Smooth muscle cell (in vitro differentiated cells): ENCODE measurements around the gene SLC11A2. TPM values are rescaled to one million over a fixed set of nuclear protein-coding genes. Genes with fewer than 3 reads are reported as not detected.

Source experiments
- DNase-seq: peaks from one replicate; lab custom pipeline; 2025; ENCODE audit not compliant: unreplicated experiment; lab: John Stamatoyannopoulos, UW
- H2AFZ ChIP-seq: fragments of 200-600 bp; sonication (generic); 2 replicates; pipeline ENCODE4 v1.6.0; 2016; ENCODE audit warnings: antibody characterized with exemption, low read depth, mild to moderate bottlenecking
- H3F3A ChIP-seq: fragments of 200-600 bp; sonication (generic); 2 replicates; pipeline ENCODE4 v1.6.0; 2017; ENCODE audit warnings: antibody characterized with exemption, low read depth
- H3K27ac ChIP-seq: fragments of 200-600 bp; sonication (generic); 2 replicates; pipeline ENCODE4 v1.5.1; 2016; ENCODE audit warnings: low read depth, mild to moderate bottlenecking
- H3K27me3 ChIP-seq: fragments of 200-600 bp; sonication (generic); 2 replicates; pipeline ENCODE4 v1.6.1; 2016; ENCODE audit warnings: low read depth, mild to moderate bottlenecking
- H3K36me3 ChIP-seq: fragments of 200-600 bp; sonication (generic); 2 replicates; pipeline ENCODE4 v1.5.1; 2016; ENCODE audit warnings: low read depth
- H3K4me1 ChIP-seq: fragments of 200-600 bp; sonication (generic); 2 replicates; pipeline ENCODE4 v1.5.1; 2016; ENCODE audit warnings: low read depth
- H3K4me2 ChIP-seq: fragments of 200-600 bp; sonication (generic); 2 replicates; pipeline ENCODE4 v1.6.0; 2016; ENCODE audit warnings: mild to moderate bottlenecking
- H3K4me3 ChIP-seq: fragments of 200-600 bp; sonication (generic); 2 replicates; pipeline ENCODE4 v1.5.1; 2016; ENCODE audit warnings: mild to moderate bottlenecking
- H3K79me2 ChIP-seq: fragments of 200-600 bp; sonication (generic); 2 replicates; pipeline ENCODE4 v1.6.0; 2016; ENCODE audit warnings: low read depth, mild to moderate bottlenecking
- H3K9ac ChIP-seq: fragments of 200-600 bp; sonication (generic); 2 replicates; pipeline ENCODE4 v1.6.0; 2016; ENCODE audit warnings: low read depth
- H3K9me3 ChIP-seq: fragments of 200-600 bp; sonication (generic); replicated peaks from 2 replicates; pipeline ENCODE4 v1.5.1; 2016; ENCODE audit warnings: low read depth
- H4K20me1 ChIP-seq: fragments of 200-600 bp; sonication (generic); 2 replicates; pipeline ENCODE4 v1.6.0; 2016; ENCODE audit warnings: low read depth
- CTCF ChIP-seq: fragments of 200-600 bp; sonication (generic); IDR thresholded peaks from 2 replicates; pipeline ENCODE4 v1.5.1; 2017; ENCODE audit warnings: borderline replicate concordance, mild to moderate bottlenecking, antibody characterized with exemption; ENCODE audit not compliant: insufficient read depth, poor library complexity, severe bottlenecking
- WGBS: methylation state at CpG from one replicate; pipeline ENCODE4 v1.1.7; 2016; ENCODE audit warnings: low lambda C conversion rate; 5-methylcytosine and 5-hydroxymethylcytosine counted together
- polyA plus RNA-seq: library from polyadenylated mRNA; unstranded; fragments of >200 nt; fragmentation: Nextera tagmentation; extraction: Ambion mirVana; gene quantifications from 2 replicates; pipeline ENCODE4 v1.2.1, GENCODE V29; 2016
- total RNA-seq: library from RNA; depleted of rRNA; stranded (reverse); fragments of >200 nt; gene quantifications from 2 replicates; pipeline ENCODE4 v1.2.3, GENCODE V29; 2014

SLC11A2 gene
- total and polyA plus RNA-seq, 2 experiments from 2014 or later, result 26.5 to 31.3 TPM

GRCh38 chr12:51013441-51013840 is 12.7 kb downstream of the SLC11A2 start:
- Histone ChIP-seq H2AFZ (no peak overlapping the region), H3K36me3 (no peaks in the 10 kb centered on the region), H3K9ac (no peak overlapping the region), H3K4me1 (peaks cover 15% of the 10 kb centered on the region), H3K4me3 (no peak overlapping the region), H4K20me1 (peaks cover 91% of the 10 kb centered on the region), H3K27ac (no peak overlapping the region), H3K9me3 (no peaks in the 10 kb centered on the region), H3K27me3 (no peaks in the 10 kb centered on the region), H3K4me2 (no peak overlapping the region), H3F3A (no peaks in the 10 kb centered on the region), H3K79me2 (peaks cover 87% of the 10 kb centered on the region)
- WGBS, result 94% methylated on average over 7 of the region's 7 CpGs
- no peak for DNase-seq
- no peak for TF ChIP-seq CTCF

GRCh38 chr12:51012570-51013236 is 13.5 kb downstream of the SLC11A2 start:
- no peak for TF ChIP-seq CTCF
- H3F3A ChIP-seq, result no peaks in the 10 kb centered on the region
- no peaks in the 10 kb centered on the region for H3K27me3 ChIP-seq
- peaks cover 85% of the 10 kb centered on the region for H3K79me2 ChIP-seq
- peaks cover 86% of the 10 kb centered on the region for H4K20me1 ChIP-seq
- no peak overlapping the region for H3K4me2 ChIP-seq
- WGBS, result 87% methylated on average over 5 of the region's 5 CpGs
- no peak overlapping the region for H2AFZ ChIP-seq
- DNase-seq, result no peak
- H3K9ac ChIP-seq, result no peak overlapping the region
- H3K9me3 ChIP-seq, result no peaks in the 10 kb centered on the region
- no peak overlapping the region for H3K27ac ChIP-seq
- H3K4me1 ChIP-seq, result peaks cover 15% of the 10 kb centered on the region
- no peak overlapping the region for H3K4me3 ChIP-seq
- H3K36me3 ChIP-seq, result no peaks in the 10 kb centered on the region

- H3K4me2 ChIP-seq, result no peak overlapping the region
- no peak for DNase-seq
- H3K4me3 ChIP-seq, result no peak overlapping the region
- no peaks in the 10 kb centered on the region for H3K27me3 ChIP-seq
- no peak overlapping the region for H3K9ac ChIP-seq
- 69% methylated on average over 4 of the region's 4 CpGs for WGBS
- no peak overlapping the region for H3K27ac ChIP-seq
- peaks cover 78% of the 10 kb centered on the region for H4K20me1 ChIP-seq
- H2AFZ ChIP-seq, result no peak overlapping the region
- H3K9me3 ChIP-seq, result no peaks in the 10 kb centered on the region
- H3K79me2 ChIP-seq, result peaks cover 79% of the 10 kb centered on the region
- peaks cover 15% of the 10 kb centered on the region for H3K4me1 ChIP-seq
- H3F3A ChIP-seq, result no peaks in the 10 kb centered on the region
- H3K36me3 ChIP-seq, result no peaks in the 10 kb centered on the region
- TF ChIP-seq CTCF, result no peak
Measured at GRCh38 chr12:51011955-51012354, 14.2 kb downstream of the SLC11A2 start.

- no peak for TF ChIP-seq CTCF
- H2AFZ ChIP-seq, result no peak overlapping the region
- peak overlapping the region; percentile 6 for H3K4me2 ChIP-seq
- H3K9me3 ChIP-seq, result no peaks in the 10 kb centered on the region
- H3K9ac ChIP-seq, result no peak overlapping the region
- H3K36me3 ChIP-seq, result peaks cover 6% of the 10 kb centered on the region
- WGBS, result 76% methylated on average over 8 of the region's 8 CpGs
- H4K20me1 ChIP-seq, result peaks cover 56% of the 10 kb centered on the region
- DNase-seq, result no peak
- H3K27me3 ChIP-seq, result no peaks in the 10 kb centered on the region
- no peaks in the 10 kb centered on the region for H3F3A ChIP-seq
- peaks cover 53% of the 10 kb centered on the region for H3K79me2 ChIP-seq
- H3K4me3 ChIP-seq, result no peak overlapping the region
- peak overlapping the region; percentile 32 for H3K27ac ChIP-seq
- H3K4me1 ChIP-seq, result peaks cover 15% of the 10 kb centered on the region
Measured at GRCh38 chr12:51009056-51009440, 17.1 kb downstream of the SLC11A2 start.
